AG04450 (cell line): ENCODE measurements around the gene CBFB. TPM values are rescaled to one million over a fixed set of nuclear protein-coding genes. Genes with fewer than 3 reads are reported as not detected.

ENCODE experiments used
- CTCF ChIA-PET: fragments of 300-600, 350-600 bp; formaldehyde crosslinking; extraction: SDS; loops from one replicate; lab custom pipeline; 2022; ENCODE audit warnings: antibody characterized with exemption, inconsistent platforms; lab: Charles Lee
- POLR2A ChIA-PET: fragments of 350-600 bp; formaldehyde crosslinking; extraction: SDS; loops from one replicate; lab custom pipeline; 2021; ENCODE audit warnings: antibody characterized with exemption, inconsistent platforms; lab: Yijun Ruan, JAX
- DNase-seq: peaks from one replicate; pipeline ENCODE4 v3.0.0-alpha.2; 2011; ENCODE audit warnings: low read depth, low spot score
- H3K27ac ChIP-seq: one replicate; pipeline ENCODE4 v1.5.1; 2012; ENCODE audit warnings: low read depth, low read length, control low read depth
- H3K27me3 ChIP-seq: one replicate; pipeline ENCODE4 v1.6.0; 2012; ENCODE audit warnings: low read length; ENCODE audit not compliant: control insufficient read depth, insufficient read depth
- H3K4me3 ChIP-seq: 2 replicates; pipeline ENCODE4 v1.5.1; 2011; ENCODE audit warnings: mild to moderate bottlenecking, low read depth, low read length, control low read depth
- H3K9me3 ChIP-seq: 2 replicates; pipeline ENCODE4 v1.5.1; 2012; ENCODE audit warnings: low read length; ENCODE audit not compliant: control insufficient read depth, insufficient read depth
- polyA plus RNA-seq: library from polyadenylated mRNA; depleted of rRNA; stranded (reverse); fragments of >200 nt; gene quantifications from 2 replicates; pipeline ENCODE4 v1.2.3, GENCODE V29; 2011; rRNA removed
- small RNA-seq: library from RNA; depleted of rRNA; stranded (forward); fragments of <200 nt; gene quantifications from one replicate; pipeline ENCODE3, GENCODE V24; 2012; ENCODE audit warnings: low read depth; ENCODE audit not compliant: insufficient read length
- TF ChIP-seq, protein P1 (sequence below): IDR thresholded peaks from 2 replicates; pipeline ENCODE4 v1.5.1; 2011; ENCODE audit warnings: low read depth, low read length, control low read depth, inconsistent platforms

Gene CBFB
- polyA plus RNA-seq, 1 experiment = 46.1 TPM

DNA sequence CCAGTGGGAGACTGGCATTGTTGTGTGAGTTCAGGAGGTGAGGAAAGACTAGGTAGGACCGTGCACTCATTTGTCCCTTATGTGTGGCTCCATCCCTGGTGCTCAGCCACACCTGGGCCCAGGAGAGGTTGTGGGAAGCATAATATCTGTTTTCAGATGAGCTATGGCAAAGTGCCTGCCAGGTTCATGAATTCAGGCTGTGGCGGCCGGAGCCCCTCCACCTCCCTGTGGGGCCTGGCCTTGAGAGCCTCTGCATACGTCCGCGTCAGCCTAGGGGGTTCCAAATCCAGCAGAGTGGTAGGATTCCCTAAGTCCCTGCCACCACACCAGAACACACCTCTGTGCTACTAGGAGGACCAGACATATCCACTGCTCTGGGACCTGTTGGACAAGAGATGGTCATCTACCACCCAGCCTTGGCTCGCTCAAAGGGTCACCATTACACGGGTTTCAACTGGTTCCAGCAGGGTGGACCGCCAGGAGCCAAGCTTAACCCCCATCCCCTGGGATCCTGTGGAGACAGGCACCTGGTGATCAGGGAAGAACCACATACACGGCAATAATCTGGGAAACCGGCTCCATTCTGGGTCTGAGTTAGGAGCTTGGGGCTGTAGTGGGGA is 119.8 kb downstream of the CBFB start:
- POLR2A ChIA-PET = interaction anchor here (0.8 kb wide), 1 partner anchor 15 kb away, joined by 3 read pairs; no protein-coding TSS in a partner anchor
- Histone ChIP-seq H3K27ac (no peak overlapping the region), H3K4me3 (no peak overlapping the region), H3K9me3 (peaks cover 6% of the 10 kb centered on the region), H3K27me3 (no peaks in the 10 kb centered on the region)
- DNase-seq = no peak
- TF ChIP-seq, protein P1, sequence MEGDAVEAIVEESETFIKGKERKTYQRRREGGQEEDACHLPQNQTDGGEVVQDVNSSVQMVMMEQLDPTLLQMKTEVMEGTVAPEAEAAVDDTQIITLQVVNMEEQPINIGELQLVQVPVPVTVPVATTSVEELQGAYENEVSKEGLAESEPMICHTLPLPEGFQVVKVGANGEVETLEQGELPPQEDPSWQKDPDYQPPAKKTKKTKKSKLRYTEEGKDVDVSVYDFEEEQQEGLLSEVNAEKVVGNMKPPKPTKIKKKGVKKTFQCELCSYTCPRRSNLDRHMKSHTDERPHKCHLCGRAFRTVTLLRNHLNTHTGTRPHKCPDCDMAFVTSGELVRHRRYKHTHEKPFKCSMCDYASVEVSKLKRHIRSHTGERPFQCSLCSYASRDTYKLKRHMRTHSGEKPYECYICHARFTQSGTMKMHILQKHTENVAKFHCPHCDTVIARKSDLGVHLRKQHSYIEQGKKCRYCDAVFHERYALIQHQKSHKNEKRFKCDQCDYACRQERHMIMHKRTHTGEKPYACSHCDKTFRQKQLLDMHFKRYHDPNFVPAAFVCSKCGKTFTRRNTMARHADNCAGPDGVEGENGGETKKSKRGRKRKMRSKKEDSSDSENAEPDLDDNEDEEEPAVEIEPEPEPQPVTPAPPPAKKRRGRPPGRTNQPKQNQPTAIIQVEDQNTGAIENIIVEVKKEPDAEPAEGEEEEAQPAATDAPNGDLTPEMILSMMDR = no peak
- CTCF ChIA-PET = interaction anchor here (0.6 kb wide), 1 partner anchor 24 kb away, joined by 5 read pairs; no protein-coding TSS in a partner anchor

DNA sequence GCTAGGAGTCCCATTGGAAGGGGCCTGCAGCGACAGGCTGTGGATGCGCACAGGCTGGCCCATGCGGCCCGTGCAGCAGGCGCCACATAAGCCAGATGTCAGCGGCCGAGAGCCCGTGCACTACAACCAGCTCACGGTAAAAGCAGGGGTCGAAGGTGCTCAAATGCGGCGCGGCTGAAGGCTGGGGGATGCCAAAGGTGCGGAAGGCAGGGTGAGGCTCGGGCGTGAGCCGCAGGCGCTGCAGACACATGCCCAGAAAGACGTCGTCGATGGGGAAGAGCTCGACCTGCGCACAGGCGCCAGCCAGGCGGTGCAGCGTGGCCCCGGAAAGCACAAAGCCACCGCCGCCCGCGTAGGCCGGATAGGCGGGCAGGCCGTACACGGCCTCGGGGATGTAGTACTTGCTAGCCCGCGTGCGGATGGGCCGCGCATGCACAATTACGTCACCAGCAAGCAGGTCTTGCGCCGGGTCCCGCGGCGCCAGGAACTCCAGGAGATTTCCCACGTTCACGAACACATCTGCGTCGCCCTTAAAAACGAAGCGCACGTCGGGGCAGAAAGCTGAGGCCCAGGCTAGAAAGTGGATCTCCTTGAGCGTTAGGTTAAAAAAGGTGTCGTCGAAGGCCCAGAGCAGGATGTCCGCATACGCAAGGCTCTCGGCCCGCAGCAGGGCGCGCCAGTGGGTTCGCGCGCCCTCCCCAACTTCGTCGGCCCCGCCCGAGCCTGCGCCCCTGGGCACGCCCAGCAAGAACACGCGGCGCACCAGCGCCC is 120.5 kb downstream of the CBFB start:
- Histone ChIP-seq H3K9me3 (peaks cover 6% of the 10 kb centered on the region), H3K4me3 (peak overlapping the region; percentile 63; the same call in 1 of the 2 replicates), H3K27ac (no peak overlapping the region), H3K27me3 (peaks cover 2% of the 10 kb centered on the region)
- TF ChIP-seq, protein P1 = no peak
- CTCF ChIA-PET = interaction anchor here (0.6 kb wide), 1 partner anchor 24 kb away, joined by 5 read pairs; no protein-coding TSS in a partner anchor
- DNase-seq = no peak
- POLR2A ChIA-PET = interaction anchor here (0.8 kb wide), 1 partner anchor 14 kb away, joined by 3 read pairs; no protein-coding TSS in a partner anchor

DNA sequence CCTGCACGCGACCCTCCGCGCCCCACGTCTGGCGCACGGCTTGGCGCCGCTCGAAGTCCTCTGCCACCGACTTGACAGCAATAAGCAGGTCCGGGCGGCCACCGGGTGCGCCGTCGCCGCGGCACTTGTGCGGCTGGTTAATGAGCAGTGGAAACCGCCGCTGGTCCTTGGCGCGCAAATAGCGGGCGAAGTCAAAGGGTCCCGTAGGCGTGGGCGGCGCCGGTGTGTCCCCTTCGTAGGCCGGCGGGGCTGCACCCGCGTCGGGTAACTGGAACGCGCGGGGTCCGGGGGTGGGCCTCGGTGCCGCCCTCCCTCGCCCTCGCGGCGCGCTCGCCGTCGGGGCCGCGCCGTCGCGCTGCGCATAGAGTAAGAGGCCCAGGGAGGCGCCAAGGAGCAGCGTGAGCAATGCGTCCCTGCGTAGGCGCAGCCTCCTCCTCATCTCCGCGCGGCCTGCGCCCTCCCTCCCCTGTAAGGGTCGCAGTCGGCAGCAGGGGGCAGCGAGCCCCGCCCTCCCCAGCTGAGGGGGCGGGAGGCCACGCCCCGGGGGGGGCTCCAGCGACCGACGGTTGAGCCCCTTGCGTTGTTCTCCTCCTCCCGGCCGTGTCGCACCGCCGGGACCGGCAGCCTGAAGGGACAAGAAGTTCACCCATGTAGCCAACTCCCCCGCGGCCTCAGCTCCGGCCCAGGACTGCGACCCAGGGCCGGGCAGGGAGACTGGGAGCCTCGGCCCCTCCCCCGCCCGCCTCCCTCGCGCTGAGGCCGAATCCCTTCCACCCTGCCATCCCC is 121.3 kb downstream of the CBFB start:
- H3K27me3 ChIP-seq = peaks cover 4% of the 10 kb centered on the region
- CTCF ChIA-PET = interaction anchor here (0.7 to 1.4 kb wide), 7 partner anchors 10 to 133 kb away, joined by 3 to 9 read pairs (median 4); partner anchors contain the start of genes FBXL8, NOL3 and TRADD
- TF ChIP-seq, protein P1 = no peak
- POLR2A ChIA-PET = interaction anchor here (0.6 to 1.9 kb wide), 10 partner anchors 9 to 329 kb away, joined by 3 to 13 read pairs (median 6); partner anchors contain the start of genes FBXL8 and TRADD
- peak overlapping the region; percentile 63 for H3K4me3 ChIP-seq
- no peak for DNase-seq
- peaks cover 11% of the 10 kb centered on the region for H3K9me3 ChIP-seq
- peak overlapping the region; percentile 82 for H3K27ac ChIP-seq

Small RNA genes within 50 kb of the gene (small RNA-seq; reads per million reads assigned to genes)
- not detected for gene RN7SL543P

Other genes with a start within 250 kb of the CBFB start
- gene TERB1, start 227.6 kb upstream of the CBFB start, polyA plus RNA-seq = not detected in 2 replicates
- gene NAE1, start 198.2 kb upstream of the CBFB start, polyA plus RNA-seq = 31.3 and 49.8 TPM in 2 replicates
- gene CA7, start 184.7 kb upstream of the CBFB start, polyA plus RNA-seq = not detected in 2 replicates
- gene PDP2, start 148.6 kb upstream of the CBFB start, polyA plus RNA-seq = 11.8 and 12.1 TPM in 2 replicates
- gene CDH16, start 110.3 kb upstream of the CBFB start, polyA plus RNA-seq = not detected in 2 replicates
- 1.9 and 2.7 TPM in 2 replicates for gene RRAD, start 103.6 kb upstream of the CBFB start, polyA plus RNA-seq
- 131 and 166 TPM in 2 replicates for gene CIAO2B, start 94.7 kb upstream of the CBFB start, polyA plus RNA-seq
- gene CES2, start 93.6 kb upstream of the CBFB start, polyA plus RNA-seq = 20.7 and 24.9 TPM in 2 replicates
- gene CES3, start 67.9 kb upstream of the CBFB start, polyA plus RNA-seq = 0.06 and 0.12 TPM in 2 replicates
- gene CES4A, start 40.6 kb upstream of the CBFB start, polyA plus RNA-seq = 2.8 and 3.3 TPM in 2 replicates
- gene PHAF1, start 80.8 kb downstream of the CBFB start, polyA plus RNA-seq = 24.6 and 26.1 TPM in 2 replicates
- gene B3GNT9, start 121.8 kb downstream of the CBFB start, polyA plus RNA-seq = 18.6 and 25.6 TPM in 2 replicates
- 9.4 and 10.9 TPM in 2 replicates for gene TRADD, start 130.8 kb downstream of the CBFB start, polyA plus RNA-seq
- gene FBXL8, start 130.8 kb downstream of the CBFB start, polyA plus RNA-seq = 2.7 and 3.2 TPM in 2 replicates
- gene HSF4, start 135.6 kb downstream of the CBFB start, polyA plus RNA-seq = 0.82 and 1.0 TPM in 2 replicates
- gene NOL3, start 141.4 kb downstream of the CBFB start, polyA plus RNA-seq = 8.2 and 10.7 TPM in 2 replicates
- gene MATCAP1, start 154.8 kb downstream of the CBFB start, polyA plus RNA-seq = 13.9 and 18.1 TPM in 2 replicates
- not detected in 2 replicates for gene EXOC3L1, start 161.0 kb downstream of the CBFB start, polyA plus RNA-seq
- gene E2F4, start 163.0 kb downstream of the CBFB start, polyA plus RNA-seq = 50.0 and 57.9 TPM in 2 replicates
- 0.57 and 0.74 TPM in 2 replicates for gene ELMO3, start 170.0 kb downstream of the CBFB start, polyA plus RNA-seq
- gene TMEM208, start 198.0 kb downstream of the CBFB start, polyA plus RNA-seq = 38.5 and 46.8 TPM in 2 replicates
- 21.2 and 25.4 TPM in 2 replicates for gene FHOD1, start 218.3 kb downstream of the CBFB start, polyA plus RNA-seq
- 2.4 and 3.1 TPM in 2 replicates for gene SLC9A5, start 219.8 kb downstream of the CBFB start, polyA plus RNA-seq